ENCODE results near the gene TMC1.
"Not testable (repeated sequence)": the region's sequence is repeated elsewhere in the genome, so short reads cannot be mapped to it uniquely, and the experiment has no call there.

DNA sequence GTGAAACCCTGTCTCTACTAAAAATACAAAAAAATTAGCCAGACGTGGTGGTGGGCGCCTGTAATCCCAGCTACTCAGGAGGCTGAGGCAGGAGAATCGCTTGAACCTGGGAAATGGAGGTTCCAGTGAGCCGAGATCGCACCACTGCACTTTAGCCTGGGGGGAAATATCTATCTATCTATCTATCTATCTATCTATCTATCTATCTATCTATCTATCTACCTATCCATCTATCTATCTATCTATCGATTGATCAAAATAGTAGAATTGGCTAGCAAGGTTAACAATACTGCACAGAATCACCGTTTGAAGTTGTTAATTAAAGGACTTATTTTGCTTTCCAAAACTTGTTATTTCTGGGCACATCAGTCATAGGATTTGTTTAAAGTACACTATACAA, 341.4 kb downstream of the TMC1 start:
- TF ChIP-seq, protein P1, sequence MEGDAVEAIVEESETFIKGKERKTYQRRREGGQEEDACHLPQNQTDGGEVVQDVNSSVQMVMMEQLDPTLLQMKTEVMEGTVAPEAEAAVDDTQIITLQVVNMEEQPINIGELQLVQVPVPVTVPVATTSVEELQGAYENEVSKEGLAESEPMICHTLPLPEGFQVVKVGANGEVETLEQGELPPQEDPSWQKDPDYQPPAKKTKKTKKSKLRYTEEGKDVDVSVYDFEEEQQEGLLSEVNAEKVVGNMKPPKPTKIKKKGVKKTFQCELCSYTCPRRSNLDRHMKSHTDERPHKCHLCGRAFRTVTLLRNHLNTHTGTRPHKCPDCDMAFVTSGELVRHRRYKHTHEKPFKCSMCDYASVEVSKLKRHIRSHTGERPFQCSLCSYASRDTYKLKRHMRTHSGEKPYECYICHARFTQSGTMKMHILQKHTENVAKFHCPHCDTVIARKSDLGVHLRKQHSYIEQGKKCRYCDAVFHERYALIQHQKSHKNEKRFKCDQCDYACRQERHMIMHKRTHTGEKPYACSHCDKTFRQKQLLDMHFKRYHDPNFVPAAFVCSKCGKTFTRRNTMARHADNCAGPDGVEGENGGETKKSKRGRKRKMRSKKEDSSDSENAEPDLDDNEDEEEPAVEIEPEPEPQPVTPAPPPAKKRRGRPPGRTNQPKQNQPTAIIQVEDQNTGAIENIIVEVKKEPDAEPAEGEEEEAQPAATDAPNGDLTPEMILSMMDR (conservative IDR thresholded peaks at IDR 0.05; ENCODE audit: low read length), result not testable (repeated sequence)
- TF ChIP-seq EZH2phosphoT487 (IDR thresholded peaks at IDR 0.05; ENCODE audit: borderline replicate concordance), result not testable (repeated sequence)
